GM21423 (cell line): ENCODE data around the gene CFD.
"Not testable (repeated sequence)": the region's sequence is repeated elsewhere in the genome, so short reads cannot be mapped to it uniquely, and the experiment has no call there.

Experiments
- ATAC-seq: cut with Tn5 transposase; IDR thresholded peaks from one replicate; pipeline ENCODE4 v1.9.1; 2021; ENCODE audit warnings: mild to moderate bottlenecking, moderate library complexity; ENCODE audit not compliant: unreplicated experiment

The CFD gene

DNA sequence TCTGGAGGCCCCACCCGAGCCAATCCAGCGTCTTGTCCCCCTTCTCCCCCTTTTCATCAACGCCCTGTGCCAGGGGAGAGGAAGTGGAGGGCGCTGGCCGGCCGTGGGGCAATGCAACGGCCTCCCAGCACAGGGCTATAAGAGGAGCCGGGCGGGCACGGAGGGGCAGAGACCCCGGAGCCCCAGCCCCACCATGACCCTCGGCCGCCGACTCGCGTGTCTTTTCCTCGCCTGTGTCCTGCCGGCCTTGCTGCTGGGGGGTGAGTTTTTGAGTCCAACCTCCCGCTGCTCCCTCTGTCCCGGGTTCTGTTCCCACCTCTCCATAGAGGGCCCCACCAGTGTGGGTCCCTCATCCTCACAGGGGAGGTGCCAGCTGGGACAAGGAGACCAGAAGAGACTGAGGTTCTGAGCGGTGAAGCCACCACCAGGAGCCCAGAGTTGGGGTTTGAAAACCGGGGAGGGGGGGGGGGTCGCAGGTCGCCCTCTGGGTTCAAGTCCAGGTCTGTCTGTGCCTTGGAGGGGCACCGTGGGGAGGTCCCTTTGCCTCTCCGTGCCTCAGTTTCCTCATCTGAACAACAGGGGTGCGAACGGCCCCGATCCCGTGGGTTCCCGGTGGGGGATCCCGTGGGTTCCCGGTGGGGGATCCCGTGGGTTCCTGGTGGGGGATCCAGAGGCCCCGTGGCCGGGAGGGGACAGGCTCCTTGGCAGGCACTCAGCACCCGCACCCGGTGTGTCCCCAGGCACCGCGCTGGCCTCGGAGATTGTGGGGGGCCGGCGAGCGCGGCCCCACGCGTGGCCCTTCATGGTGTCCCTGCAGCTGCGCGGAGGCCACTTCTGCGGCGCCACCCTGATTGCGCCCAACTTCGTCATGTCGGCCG lies 7.1 kb upstream of the CFD start, which contains the start of gene ELANE:
Gene ELANE, plus strand, starts transcription at position 168 of the 878 bp plus-strand sequence. Its CDS starts 26 bp downstream, at position 194.
- no peak for ATAC-seq

- no peak for ATAC-seq
Measured at GRCh38 chr19:853014-853585, 6.4 kb upstream of the CFD start.

GRCh38 chr19:853614-854220 lies 5.7 kb upstream of the CFD start:
- ATAC-seq = not testable (repeated sequence)

DNA sequence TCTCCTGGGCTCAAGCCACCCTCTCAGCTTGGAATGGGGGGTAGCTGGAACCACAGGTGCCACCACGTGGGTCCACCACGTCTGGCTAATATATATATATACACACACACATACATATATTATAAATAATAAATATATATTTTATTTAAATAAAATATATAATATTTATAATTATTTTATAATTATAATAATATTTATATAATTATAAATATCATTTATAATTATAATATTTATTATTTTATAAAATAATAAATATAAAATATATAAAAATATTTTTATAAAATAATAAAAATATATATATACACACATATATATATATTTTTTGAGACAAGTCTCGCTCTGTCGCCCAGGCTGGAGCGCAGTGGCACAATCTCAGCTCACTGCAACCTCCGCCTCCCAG lies 4.9 kb upstream of the CFD start:
- ATAC-seq = no peak

DNA sequence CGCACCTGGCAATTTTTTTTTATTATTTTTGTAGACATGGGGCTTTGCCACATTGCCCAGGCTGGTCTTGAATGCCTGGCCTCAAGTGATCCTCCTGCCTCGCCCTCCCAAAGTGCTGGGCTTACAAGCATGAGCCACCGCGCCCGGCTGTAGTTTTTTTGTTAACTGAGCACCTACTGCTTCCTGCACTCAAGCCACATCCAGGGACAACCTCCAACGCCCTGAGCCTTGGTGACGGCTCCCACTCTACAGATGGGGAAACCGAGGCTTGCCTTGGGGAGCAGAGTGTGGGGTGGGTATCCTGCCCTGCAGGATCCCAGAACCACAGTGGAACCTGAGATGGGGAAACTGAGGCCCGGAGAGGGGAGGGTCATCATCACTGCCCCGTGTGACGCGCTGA lies 4.3 kb upstream of the CFD start:
- ATAC-seq = no peak

- no peak for ATAC-seq
Measured at GRCh38 chr19:855566-856120, 3.8 kb upstream of the CFD start.

DNA sequence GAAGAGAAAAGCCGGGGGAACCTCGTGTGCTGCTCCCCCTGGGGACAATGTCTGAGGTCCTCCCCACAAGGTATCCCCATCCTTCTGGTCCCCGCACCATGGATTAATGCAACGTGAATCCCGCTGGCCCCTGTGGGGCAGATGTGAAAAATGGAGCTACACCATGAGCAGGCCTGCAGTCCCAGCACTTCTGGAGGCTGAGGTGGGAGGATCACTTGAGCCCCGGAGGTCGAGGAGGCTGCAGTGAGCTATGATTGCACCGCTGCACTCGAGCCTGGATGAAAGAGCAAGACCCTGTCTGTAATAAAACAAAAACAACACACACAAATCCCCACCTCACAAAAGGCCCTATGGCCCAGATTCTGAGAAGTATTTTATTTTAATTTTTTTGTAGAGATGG lies 1.2 kb upstream of the CFD start:
- no peak for ATAC-seq

DNA sequence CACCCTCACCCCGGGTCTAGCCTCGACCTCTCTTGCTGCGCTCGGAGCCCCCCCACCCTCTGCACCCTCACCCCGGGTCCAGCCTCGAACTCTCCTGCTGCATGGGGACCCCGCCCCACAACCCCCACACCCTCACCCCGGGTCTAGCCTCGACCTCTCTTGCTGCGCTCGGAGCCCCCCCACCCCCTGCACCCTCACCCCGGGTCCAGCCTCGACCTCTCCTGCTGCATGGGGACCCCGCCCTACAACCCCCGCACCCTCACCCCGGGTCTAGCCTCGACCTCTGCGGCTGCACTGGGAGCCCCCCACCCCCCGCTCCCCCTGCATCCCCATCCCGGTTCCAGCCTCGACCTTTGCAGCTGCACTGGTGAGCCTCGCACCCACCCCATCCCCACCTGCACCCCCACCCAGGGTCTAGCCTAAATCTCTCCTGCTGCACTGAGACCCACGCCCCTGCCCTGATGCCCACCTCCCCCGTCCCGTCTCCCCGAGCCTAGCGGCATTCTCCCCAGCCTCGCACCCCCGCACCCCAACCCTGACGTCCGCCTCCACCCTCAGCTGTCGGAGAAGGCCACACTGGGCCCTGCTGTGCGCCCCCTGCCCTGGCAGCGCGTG lies 1.8 kb downstream of the CFD start:
- no peak for ATAC-seq

DNA sequence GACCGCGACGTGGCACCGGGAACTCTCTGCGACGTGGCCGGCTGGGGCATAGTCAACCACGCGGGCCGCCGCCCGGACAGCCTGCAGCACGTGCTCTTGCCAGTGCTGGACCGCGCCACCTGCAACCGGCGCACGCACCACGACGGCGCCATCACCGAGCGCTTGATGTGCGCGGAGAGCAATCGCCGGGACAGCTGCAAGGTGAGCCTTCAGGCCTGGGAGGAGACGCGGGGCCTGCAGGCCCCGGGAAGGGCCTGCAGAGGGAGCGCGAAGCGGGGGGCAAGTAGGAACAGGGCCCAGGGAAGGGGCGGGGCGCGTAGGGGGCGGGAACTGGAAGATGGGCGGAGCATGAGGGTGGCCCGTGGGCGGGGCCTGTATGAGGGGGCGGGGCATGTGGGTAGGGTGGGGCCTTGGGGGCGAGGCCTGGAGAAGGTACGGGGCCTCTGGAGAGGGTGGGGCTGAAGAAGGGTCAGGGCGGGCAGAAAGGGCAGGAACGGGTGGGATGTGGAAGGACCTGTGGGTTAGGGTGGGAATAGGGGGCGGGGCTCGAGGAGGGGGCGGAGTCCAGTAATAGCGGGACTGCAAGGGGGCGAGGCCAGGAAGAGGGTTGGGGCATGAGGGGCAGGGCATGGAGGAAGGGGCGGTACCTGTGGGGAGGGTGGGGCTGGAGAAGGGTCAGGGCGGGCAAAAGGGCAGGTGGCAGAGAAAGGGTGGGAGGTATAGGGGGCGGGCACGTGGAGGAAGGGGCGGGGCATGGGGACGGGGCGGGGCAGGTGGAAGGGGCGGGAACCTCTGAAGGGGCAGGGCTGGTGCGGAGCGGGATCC lies 2.5 kb downstream of the CFD start:
- no peak for ATAC-seq

- ATAC-seq = no peak
Measured at GRCh38 chr19:862581-863314, 3.3 kb downstream of the CFD start.

DNA sequence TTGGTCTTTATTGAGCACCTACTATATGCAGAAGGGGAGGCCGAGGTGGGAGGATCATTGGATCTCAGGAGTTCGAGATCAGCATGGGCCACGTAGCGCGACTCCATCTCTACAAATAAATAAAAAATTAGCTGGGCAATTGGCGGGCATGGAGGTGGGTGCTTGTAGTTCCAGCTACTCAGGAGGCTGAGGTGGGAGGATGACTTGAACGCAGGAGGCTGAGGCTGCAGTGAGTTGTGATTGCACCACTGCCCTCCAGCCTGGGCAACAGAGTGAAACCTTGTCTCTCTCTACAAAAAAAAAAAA lies 3.8 kb downstream of the CFD start:
- ATAC-seq = no peak

- ATAC-seq = no peak
Measured at GRCh38 chr19:866769-867300, 7.4 kb downstream of the CFD start.

- no peak for ATAC-seq
Measured at GRCh38 chr19:867301-867793, 7.9 kb downstream of the CFD start.

- ATAC-seq = no peak
Measured at GRCh38 chr19:867855-868457, 8.5 kb downstream of the CFD start.

GRCh38 chr19:868458-869244 lies 9.2 kb downstream of the CFD start:
- no peak for ATAC-seq

DNA sequence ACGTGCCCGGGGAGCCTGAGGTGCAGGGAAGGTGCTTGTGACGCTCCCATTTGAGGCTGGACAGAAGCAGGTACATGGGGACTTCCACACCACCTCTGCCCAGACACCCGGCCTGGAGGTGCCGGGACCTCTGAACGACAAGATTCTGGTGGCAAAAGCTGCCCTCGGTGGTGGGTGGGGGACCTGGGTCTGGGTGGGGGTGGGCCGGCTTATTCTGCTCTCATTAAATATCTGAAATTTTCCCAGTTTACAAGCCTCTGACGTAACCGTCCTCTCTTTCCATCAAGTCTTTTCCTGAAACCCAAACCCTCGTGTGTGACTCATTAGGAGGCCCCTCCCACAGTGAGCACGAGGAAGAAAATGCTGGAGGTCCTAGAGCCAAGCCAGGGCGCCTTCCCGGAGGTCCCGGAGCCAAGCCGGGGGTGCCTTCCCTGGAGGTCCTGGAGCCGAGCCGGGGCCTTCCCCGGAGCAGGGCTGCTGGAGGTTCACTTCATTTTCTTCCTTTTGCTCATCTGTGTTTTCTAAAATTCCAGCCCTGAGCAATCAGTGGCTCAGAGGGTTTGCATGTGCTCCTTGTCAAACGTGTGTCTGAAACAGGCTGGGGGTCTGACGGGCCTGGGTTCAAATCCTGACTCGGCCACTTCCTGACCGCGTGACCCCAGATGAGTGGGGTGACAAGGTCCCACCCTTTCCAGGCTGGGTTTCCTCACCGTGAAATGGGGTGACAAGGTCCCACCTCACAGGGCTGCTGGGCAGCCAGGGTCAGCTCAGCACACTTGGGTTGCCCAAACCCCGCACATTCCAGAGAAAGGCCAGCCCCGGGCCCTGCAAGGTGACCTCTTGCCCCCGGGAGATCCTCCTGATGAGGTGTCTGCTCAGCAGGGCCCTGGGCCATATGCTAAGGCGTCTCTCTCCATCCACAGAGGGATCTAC lies 10.0 kb downstream of the CFD start:
- no peak for ATAC-seq

DNA sequence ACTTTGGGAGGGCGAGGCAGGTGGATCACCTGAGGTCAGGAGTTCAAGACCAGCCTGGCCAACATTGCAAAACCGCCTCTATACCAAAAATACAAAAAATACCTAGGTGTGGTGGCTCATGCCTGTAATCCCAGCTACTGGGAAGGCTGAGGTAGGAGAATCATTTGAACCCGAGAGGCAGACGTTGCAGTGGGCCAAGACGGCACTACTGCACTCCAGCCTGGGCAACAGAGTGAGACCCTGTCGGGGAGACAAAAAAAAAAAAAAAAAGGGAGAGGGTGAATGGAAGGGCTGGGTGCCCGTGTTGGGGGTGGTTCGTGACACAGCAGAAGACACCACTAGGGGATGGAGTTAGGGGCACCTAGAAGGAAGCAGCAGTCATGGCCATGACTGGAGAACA lies 10.8 kb downstream of the CFD start:
- ATAC-seq = no peak
